ENCODE measurements around the gene TEKT3.

TEKT3 gene

GRCh38 chr17:15263206-15263579 lies 78.2 kb downstream of the TEKT3 start:
- no peak for FAIRE-seq

DNA sequence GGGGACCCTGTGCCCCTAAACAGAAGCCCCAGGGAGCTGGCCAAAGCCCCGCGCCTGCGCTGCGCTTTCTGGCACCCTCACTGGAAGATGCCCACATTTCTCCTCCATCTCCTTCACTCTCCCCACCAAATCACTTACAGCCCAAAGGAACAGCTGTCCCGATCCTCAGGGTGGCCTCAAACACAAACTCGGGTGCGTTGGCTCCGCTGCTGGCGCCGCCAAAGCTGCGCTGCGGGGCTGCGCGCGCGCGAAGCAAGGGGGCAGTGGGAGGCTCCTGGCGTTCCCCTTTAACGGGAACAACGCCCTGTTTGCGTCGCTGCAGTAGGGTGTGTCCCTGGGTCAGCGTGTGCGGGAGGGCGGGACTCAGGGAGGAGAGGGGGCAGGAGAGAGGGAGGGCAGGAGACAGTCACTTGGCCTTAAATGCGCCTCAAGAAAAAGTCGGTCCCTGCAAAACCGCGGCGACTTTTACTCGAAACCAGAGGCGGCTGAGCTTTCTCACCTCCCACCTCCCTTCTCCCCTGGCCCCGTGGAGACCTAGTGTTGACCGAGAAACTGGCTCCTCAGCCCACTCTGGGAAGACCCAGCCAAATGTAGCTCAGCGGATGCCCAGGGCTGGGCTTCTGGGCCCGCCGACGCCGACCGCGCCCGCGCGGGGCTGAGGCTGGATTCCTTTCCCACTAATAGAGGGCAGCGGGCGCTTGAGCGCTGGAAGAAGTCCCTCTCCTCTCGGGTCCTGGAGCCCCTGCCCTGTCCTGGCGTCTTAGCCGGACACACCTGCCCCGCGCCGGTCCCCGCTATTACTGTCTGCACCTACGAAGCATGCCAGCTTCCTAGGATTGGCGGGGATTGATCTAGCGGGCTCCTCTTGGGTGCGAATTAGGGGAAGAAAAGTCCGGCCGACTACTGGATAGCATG lies 78.8 kb downstream of the TEKT3 start:
- FAIRE-seq: no peak

DNA sequence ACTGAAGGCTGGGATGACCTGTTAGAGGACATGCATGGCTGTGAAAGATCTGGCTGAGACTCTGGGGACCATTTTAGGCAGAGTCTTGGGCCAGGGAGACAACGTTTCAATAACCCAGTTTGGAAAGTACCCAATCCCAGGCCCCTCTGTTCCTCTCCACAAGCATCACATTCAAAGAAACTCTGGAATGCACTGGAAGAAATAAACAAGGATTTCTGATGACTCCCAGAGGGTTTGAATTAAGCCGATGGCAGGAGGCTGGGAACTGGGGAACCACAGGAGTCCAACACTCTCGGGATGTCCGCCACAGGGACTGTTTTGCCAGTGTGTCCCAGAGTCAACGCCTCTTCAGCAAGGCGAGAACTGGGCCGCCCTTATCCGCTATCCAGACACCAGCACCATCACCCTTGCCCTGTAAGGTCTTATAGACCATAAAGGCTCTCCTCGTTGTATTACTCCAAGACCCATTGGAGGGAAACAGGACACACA lies 79.6 kb downstream of the TEKT3 start:
- no peak for FAIRE-seq

GRCh38 chr17:15261258-15261801 lies 80.1 kb downstream of the TEKT3 start:
- no peak for FAIRE-seq

GRCh38 chr17:15260376-15261257 lies 80.8 kb downstream of the TEKT3 start:
- no peak for FAIRE-seq

DNA sequence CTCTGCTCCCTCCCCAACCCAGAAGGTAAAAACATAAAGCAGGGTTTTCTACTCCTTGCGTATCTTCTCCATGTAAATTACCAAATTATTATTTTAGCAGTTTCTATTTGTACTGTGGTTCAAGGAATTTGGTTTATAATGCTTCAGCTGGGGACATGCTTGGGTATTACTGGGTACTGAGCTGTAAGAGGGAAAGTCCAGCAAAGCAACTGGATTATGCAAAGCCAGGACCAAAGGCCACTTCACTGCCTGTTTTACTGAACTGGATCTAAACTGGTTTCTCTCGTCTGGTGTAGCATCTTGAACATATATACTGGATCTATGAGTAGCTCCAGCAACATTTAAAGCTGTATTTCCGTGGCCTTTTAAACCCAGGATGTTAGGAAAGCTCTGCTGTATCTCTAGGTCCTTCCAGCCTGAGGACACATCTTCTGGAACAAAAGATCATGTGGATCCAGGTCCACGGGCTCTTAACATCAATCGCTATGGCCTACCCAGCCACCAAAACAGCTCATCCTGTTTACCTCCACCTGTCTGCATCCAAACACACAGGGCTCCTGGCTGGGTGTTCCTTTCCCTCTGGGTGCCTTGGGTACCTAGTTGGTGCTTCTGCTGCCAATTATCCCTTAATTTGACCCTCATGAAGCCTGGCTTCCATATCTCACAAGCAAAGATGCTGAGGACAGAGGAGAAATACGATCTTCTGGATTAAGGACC lies 83.4 kb downstream of the TEKT3 start:
- FAIRE-seq: no peak

- no peak for FAIRE-seq
Observed at GRCh38 chr17:15257258-15257788, 84.1 kb downstream of the TEKT3 start.

GRCh38 chr17:15256689-15257088 lies 84.7 kb downstream of the TEKT3 start:
- FAIRE-seq: no peak

DNA sequence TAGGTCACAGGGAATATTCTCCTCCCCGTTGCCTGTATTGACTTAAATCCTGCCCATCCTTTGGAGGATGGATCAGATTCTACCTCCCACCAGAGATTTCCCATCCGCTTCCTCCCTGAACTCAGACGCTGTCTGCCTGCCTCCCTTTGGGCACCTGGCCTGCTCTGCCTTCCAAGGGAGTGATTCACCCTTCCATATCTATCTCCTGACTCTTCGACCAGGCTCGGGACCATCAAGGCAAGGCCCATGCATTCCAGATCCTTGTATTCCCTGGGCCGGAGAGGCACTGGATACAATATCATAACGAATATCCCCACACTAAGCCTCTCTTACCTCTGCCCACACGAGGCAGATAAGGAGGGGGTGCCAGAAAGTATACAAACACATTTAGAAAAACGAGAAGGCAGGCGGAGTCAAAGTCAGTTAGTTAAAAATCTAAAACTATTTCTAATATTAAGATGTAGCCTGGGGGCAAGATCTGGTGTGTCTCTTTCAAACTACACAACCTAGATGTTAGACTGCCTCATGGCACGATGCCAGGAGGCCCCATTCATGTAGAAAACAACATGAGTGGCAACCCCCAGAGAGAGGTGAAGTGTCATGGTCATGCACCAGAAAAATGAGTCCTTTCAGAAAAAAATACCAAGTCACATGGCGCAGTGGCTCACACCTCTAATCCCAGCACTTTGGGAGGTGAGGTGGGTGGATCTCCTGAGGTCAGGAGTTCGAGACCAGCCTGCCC lies 85.5 kb downstream of the TEKT3 start:
- FAIRE-seq: no peak

Data from islet of Langerhans (tissue), 1 donor.